HG02938 (cell line): ENCODE measurements around the gene OSBPL3.
A peak's percentile ranks its signal among the peaks of the same experiment; 100 is the strongest.

ENCODE experiments used
- ATAC-seq: cut with Tn5 transposase; IDR thresholded peaks from one replicate; pipeline ENCODE4 v1.9.1; 2021; ENCODE audit warnings: mild to moderate bottlenecking, moderate library complexity; ENCODE audit not compliant: unreplicated experiment

Gene OSBPL3

DNA sequence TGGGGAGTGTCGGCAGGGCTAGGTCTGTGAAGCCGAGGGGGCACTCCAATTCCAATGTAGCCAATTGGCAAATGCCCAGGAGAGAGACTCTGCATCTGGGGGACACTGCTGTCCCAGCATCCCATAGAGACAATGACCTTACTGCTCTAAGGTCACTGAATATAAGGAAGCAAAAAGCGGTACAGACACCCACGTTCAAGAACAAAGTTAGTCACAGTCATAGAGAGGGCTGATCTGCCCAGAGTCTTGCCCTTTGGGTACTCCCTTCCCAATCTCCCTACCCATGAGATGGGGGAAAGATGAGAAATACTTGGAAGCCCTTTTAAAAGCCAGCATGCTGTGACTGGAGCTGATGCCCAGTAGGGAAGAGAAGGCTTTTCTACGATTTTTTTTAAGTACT, 146.4 kb downstream of the OSBPL3 start:
- no peak for ATAC-seq

- ATAC-seq: no peak
These were observed 148.7 kb downstream of the OSBPL3 start for GRCh38 chr7:24831240-24831639.

DNA sequence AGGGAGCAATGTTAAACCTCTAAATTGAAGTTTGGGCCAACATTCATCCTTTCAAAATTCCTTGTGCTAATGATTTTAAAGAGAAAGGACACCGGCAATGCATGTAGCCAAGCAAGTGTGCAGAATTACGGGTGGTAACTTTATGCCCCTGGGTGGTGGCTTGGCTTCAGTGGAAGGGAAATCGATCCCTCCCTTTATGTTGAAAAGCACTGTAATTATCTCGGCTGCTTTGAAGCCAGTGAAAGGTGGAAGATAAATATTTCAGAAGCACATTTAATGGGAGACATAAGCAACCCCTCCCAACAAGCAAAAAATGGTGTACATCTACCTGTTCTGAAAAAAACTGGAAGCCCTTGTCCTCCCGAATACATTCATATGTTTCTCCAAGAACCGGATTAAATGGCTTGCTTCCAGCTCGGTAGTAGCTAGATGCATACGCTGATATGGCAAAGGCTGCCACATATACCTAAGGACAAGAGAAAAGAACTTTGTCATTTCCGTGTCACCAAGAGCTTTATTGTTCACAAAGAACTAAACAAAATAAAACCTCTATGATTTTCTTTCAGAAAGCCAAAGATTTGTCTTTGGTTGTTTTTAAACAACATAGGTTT, 149.4 kb downstream of the OSBPL3 start:
- no peak for ATAC-seq

DNA sequence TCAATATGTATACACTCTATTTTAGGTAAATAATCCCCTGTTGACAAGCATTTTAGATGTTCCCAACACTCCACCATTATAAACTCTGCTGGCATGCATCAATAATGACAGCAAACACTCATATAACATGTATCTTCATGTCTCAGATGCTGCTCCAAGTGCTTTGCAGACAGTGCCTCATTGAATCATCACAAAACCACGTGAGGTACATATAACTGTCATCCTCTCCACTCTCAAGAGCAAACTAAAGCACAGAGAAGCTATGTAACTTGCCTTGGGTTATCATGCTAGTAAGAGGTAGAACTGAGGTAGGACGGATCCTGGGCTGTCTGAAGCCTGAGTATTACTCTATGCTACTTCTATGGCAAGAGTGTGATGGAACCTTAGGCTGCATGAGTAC, 150.2 kb downstream of the OSBPL3 start:
- ATAC-seq: no peak

DNA sequence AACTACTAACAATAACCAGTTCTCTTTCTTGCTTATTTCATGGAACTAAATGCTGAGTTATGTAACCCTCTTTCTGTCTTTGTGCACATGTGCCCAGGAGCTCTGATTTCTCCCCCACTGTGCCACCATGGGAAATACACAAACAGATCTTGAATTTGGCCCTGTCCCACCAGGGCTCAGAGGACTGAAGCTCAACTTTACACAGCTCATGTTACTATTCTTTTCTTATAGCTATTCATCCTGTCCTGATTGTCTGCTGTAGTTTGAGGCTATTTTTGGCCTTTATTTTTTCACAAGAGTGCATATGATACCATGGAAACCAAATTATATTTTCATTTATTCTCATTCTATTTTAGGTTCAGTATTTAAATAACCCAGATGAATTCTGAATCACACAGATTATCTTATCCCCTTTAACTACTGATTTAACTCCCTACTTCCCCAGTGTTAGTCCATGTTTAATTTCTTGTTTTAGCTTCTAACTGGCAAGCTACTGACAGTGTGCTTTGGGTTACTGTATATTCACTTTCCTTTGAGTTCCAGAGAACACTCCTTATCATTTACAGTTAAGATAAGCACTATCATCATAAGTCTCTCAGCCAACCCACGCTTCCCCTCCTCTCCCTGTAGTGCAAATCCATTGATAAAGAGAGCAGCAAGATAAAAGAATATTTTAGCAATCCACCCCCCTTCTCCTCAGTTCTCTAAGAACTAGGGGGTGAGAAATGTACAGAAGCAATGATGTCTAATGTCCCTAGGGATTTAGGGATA, 150.9 kb downstream of the OSBPL3 start:
- no peak for ATAC-seq

- no peak for ATAC-seq
These were observed 152.4 kb downstream of the OSBPL3 start for GRCh38 chr7:24827589-24827988.

- no peak for ATAC-seq
These were observed 153.0 kb downstream of the OSBPL3 start for GRCh38 chr7:24827027-24827426.

- no peak for ATAC-seq
These were observed 153.3 kb downstream of the OSBPL3 start for GRCh38 chr7:24826662-24827020.

DNA sequence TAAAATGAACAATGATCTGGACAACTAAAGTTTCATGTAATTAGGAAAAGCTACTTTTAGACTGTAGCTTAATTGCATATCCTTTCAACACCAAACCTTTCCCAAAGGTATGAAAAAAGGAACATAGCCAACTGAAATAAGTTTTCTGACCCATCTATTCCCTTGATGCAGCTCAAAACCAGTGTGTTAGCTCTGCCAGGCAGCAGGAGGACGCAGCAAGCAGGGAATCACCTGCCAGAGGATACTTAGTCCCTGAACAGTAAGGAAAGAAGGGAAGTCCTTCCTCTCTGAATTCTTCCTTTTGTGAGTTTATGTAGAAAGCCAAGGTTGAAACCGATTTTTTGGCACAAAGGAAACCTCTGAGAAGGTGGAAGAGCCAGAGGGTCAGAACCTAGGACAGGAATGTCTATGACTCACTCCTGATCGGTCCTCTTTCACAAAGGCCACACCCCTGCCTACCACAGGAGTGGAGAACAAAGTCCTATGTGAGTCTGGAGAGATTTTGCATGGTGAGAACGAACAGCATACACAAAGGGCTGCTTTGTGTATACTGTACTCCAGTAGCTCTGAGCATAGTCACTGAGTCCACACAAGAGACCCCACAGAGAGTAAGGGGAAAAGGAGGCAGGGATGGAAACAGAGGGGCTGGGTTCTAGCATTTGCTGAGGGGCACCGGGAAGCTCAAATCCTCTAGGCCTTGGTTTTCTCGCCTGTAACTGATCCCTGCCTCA, 153.9 kb downstream of the OSBPL3 start:
- ATAC-seq: no peak

DNA sequence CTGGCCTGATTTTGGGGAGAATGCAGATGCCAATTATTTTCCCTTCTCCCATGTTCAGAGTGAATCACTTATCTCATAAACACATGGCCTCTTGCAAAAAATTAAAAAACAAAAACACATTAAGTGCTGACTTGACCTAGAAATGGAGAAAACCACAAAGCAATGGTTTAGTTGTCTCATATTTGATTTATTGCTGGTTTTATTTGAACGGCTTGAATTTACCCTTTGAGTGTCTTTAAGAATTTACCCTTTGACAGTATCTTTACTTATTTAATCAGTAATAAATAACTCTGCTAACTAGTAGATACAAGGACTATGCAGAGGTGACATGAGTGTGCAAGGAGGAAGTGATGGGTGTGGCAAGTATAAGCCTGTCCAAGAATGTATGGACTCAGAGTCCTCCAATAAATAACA, 154.6 kb downstream of the OSBPL3 start:
- no peak for ATAC-seq

DNA sequence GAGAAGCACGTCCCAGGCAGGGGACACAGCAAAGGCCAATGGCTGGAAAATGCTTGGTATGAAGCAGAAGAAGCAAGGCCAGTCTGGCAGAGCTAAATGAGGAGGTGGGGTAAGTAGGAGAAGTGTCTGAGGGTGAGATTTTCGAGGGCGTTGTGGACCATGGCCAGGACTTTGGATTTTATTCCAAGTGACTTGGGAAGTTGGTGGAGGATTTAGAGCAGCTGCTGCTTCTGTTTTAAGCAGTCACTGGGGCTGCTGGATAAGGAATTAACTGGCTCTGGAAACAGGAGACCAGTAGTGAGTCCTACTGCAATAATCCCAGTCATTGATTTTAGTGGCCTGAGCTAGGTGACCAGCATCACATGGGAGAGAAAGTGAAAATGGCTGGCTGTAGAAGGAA, 155.1 kb downstream of the OSBPL3 start:
- ATAC-seq: no peak

DNA sequence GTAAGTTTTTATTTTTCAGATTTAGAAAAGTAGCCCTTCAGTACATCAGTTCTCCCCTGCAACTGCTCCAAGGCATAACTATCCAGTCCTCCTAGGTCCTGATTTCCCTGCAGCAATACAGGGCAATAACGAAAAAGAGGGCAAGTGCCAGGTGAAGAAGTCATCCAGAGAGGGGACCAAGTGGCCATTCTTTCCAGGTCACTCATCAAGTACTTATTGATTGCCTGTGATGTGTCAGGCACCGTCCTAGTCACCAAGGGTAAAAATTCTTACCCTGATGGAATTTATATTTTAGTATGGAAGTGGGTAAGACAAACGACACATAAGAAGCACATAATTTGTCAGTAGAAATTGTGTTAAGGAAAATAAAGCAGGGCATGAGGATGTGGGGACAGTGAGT, 155.6 kb downstream of the OSBPL3 start:
- no peak for ATAC-seq

- ATAC-seq: no peak
These were observed 158.3 kb downstream of the OSBPL3 start for GRCh38 chr7:24821754-24822054.

- peak; percentile 80 for ATAC-seq
These were observed 158.8 kb downstream of the OSBPL3 start for GRCh38 chr7:24821045-24821753.

DNA sequence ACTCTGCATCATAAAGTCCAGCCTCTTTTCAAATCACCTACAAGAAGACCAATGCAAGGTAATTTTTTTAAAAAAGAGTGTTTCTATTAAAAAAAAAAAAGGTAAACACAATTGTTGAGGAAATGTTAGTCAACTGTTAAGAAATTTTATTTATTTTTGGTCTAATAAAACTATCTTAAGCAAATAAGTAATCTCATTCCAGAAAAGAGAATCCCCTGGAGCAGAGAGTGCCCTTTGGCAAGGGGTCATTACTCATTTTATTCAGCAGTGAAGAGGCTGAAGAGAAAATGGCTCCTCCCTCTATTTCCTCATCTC, 159.3 kb downstream of the OSBPL3 start:
- ATAC-seq: no peak

DNA sequence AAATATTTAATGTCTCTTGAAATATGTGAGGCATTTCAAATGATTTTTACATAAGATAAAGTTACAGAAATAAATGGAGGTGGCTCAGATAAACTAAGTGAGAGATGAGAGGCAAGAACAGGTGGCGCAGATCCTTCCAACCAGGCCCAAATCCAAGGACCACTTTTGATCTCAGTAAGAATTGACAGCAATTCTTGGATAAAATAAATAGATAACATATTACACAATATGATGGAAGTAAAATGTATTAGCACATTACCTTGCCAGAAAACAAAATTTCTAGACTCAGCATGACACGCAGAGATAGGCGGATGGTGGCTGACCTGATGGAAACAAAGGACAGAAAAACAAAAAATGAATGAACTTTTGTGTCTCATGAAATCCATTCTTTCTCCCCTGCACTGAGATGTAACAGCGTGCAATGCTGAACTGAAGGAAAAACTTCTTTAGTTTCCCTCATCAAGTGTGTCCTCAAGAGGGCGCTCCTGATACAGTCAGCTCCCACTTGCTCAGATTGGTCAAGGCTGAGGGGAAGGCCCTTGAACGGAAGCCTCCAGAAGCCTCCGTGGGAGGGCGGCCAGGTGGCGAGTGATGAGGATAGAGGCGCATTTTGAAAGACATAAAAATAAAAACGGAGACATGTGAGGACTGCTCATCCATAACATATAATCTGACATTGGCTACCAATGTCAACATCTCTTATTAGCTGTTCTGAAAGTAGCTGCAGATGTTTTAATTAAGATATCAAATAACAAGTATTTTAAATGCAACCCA, 159.9 kb downstream of the OSBPL3 start:
- peak; percentile 63 for ATAC-seq

DNA sequence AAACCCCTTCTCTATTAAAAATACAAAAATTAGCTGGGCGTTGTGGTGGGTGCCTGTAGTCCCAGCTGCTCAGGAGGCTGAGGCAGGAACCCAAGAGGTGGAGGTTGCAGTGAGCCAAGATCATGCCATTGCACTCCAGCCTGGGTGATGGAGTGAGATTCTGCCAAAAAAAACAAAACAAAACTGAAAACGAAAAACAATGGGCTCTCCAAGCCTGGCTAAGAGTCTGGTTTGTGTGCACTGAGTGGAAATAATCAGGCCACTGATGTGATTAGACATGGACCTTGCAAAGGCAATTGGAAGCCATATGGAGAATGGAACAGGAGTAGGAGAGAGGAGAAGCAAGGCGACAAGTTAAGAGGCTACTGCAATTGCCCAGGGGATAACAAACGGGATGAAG, 162.6 kb downstream of the OSBPL3 start:
- ATAC-seq: no peak

DNA sequence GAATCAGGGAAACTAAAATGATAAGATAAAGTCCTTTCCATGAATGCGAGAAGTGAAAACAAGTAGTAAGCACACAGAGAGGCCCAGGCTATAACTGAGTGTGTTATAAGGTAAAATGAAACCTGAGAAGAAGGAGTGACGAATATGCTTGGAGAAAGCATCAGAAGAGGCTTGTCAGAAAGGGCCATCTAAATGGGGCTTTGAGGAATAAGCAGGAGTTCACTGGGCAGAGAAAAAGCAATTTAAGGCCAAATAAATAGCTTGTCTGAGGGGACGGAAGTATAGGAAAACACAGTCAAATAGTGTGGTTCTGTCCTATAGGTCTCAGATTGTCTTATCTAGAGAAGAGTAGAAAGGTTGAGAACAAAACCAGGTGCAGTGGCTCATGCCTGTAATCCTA, 163.1 kb downstream of the OSBPL3 start:
- ATAC-seq: no peak

GRCh38 chr7:24812305-24812945, 167.6 kb downstream of the OSBPL3 start:
- peak; percentile 56 for ATAC-seq

- ATAC-seq: no peak
These were observed 171.5 kb downstream of the OSBPL3 start for GRCh38 chr7:24808518-24808917.

DNA sequence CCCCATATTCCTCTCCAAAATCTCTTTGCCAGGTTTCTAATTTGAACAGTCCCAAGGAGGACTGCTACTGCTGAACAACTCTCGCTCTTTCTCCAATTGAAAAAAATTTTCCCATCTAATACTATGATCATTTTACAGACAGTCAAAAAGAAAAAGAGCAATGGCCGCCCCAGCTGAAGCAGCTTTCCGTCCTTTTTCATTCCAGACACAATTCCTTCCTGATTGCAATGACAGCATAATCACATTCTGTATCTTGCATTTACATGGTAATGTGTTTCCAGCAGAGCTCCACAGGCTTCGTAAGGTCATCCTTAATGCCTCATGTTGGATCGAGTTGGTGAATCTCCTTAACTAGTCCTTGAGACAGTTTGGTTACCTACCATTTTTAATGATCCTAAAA, 177.7 kb downstream of the OSBPL3 start:
- no peak for ATAC-seq
